Coronary artery (tissue), 2 donors: ENCODE results near the gene EML4.

Experiments
- DNase-seq: peaks from one replicate; pipeline ENCODE4 v3.0.0-alpha.2; 2017; ENCODE audit warnings: low spot score
- H3K27ac ChIP-seq, 2 donors: fragments of 200-600 bp; sonication (generic); one replicate each; pipeline ENCODE4 v1.5.1; 2016 to 2019
- H3K4me3 ChIP-seq: fragments of 200-600 bp; sonication (generic); 2 replicates; pipeline ENCODE4 v1.5.1; 2016; ENCODE audit warnings: mild to moderate bottlenecking, moderate library complexity
- TF ChIP-seq, protein P1 (sequence below): fragments of 200-600 bp; sonication (generic); IDR thresholded peaks from one replicate; pipeline ENCODE4 v1.5.1; 2019; ENCODE audit warnings: antibody characterized with exemption

The EML4 gene

DNA sequence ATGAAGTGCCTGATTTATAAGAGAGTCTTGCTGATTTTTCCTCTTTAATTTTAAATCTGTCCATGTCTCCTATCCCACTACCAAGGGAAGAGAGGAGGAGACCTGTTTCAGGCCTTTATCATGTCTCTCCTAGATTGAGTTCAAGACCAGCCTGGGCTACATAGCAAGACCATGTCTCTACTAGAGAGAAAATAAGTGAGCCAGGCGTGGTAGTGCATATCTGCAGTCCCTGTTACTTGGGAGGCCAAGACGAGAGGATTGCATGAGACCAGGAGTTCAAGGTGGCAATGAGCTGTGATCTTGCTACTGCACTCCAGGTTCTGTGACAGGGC is 20.0 kb downstream of the EML4 start:
- Histone ChIP-seq H3K4me3 (no peak overlapping the region), H3K27ac (no peak overlapping the region)
- TF ChIP-seq, protein P1, sequence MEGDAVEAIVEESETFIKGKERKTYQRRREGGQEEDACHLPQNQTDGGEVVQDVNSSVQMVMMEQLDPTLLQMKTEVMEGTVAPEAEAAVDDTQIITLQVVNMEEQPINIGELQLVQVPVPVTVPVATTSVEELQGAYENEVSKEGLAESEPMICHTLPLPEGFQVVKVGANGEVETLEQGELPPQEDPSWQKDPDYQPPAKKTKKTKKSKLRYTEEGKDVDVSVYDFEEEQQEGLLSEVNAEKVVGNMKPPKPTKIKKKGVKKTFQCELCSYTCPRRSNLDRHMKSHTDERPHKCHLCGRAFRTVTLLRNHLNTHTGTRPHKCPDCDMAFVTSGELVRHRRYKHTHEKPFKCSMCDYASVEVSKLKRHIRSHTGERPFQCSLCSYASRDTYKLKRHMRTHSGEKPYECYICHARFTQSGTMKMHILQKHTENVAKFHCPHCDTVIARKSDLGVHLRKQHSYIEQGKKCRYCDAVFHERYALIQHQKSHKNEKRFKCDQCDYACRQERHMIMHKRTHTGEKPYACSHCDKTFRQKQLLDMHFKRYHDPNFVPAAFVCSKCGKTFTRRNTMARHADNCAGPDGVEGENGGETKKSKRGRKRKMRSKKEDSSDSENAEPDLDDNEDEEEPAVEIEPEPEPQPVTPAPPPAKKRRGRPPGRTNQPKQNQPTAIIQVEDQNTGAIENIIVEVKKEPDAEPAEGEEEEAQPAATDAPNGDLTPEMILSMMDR = no peak
- no peak for DNase-seq

GRCh38 chr2:42190191-42190590 is 21.0 kb downstream of the EML4 start:
- Histone ChIP-seq H3K4me3 (no peak overlapping the region), H3K27ac (no peak overlapping the region)
- DNase-seq = no peak
- TF ChIP-seq, protein P1 = no peak

GRCh38 chr2:42191285-42192009 is 22.3 kb downstream of the EML4 start:
- no peak overlapping the region for H3K27ac ChIP-seq
- TF ChIP-seq, protein P1 = no peak
- DNase-seq = no peak
- no peak overlapping the region for H3K4me3 ChIP-seq

DNA sequence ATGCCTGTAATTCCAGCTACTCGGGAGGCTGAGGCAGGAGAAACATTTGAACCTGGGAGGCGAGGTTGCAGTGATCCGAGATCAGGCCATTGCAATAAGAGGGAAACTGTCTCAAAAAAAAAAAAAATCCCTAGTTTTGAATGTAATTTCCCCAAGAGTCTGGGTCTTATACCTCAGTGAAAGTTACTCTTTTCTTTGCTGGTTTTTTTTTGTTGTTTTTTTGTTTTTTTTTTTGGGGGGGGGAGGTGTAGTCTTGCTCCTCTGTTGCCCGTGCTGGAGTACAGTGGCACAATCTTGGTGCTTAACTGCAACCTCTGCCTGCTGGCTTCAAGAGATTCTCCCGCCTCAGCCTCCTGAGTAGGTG is 22.8 kb downstream of the EML4 start:
- Histone ChIP-seq H3K4me3 (no peak overlapping the region), H3K27ac (no peak overlapping the region)
- DNase-seq = no peak
- TF ChIP-seq, protein P1 = no peak

DNA sequence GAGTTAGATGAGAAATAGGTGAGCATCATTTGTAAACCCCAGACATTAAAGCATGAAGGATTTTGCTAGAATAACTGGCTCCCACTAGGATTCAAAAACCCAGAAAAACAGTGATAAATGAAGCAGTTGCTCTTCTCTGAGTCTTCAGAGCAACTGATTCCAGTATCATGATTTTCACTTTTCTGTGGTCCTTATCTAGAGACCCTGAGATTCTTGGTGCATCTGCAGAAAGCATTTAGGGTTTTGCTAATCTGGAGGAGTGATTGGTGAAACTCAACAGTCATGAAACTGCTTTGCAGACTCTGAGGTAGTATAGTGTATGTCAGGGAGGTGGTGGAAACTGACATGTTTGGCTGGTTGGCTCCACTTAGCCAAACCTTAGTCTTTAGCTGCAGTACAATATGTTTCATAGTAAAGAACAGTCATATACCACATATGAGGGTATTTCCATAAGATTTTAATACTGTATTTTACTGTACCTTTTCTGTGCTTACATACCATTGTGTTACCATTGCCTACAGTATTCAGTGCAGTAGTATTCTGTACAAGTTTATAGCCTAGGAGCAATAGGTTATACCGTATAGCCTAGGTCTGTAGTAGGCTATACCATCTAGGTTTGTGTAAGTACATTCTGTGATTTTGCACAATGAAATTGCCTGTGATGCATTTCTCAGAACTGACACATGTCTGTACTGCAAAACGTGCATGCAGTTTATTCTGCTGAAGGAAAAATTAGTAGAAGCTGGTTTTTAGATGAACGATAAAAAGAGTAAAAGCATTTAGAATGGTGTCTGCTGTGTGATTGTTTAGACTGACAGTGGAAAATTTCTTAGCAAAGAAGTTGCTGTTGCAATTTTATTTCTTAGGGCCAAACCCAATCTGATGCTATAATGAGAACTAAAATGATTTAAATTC is 23.8 kb downstream of the EML4 start:
- no peak for DNase-seq
- no peak overlapping the region for H3K27ac ChIP-seq
- TF ChIP-seq, protein P1 = no peak
- no peak overlapping the region for H3K4me3 ChIP-seq

DNA sequence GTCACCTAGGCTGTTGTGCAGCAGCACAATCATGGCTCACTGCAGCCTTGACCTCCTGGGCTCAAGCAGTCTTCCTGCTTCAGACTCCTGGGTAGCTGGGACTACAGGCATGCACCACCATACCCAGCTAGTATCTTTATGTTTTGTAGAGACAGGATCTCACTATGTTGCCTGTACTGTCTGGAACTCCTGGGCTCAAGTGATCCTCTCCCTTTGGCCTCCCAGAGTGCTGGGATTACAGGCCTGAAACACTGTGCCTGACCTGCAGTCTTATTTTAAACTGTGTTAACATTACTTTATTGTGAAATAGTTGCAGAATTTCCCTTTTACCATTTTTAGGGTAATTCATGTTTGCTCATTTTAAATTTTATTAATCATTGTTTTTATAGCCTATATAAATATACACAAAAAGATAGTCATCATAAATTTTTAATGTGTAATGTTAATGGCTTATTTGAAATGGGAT is 24.6 kb downstream of the EML4 start:
- Histone ChIP-seq H3K27ac (no peak overlapping the region), H3K4me3 (no peak overlapping the region)
- DNase-seq = no peak
- TF ChIP-seq, protein P1 = no peak

DNA sequence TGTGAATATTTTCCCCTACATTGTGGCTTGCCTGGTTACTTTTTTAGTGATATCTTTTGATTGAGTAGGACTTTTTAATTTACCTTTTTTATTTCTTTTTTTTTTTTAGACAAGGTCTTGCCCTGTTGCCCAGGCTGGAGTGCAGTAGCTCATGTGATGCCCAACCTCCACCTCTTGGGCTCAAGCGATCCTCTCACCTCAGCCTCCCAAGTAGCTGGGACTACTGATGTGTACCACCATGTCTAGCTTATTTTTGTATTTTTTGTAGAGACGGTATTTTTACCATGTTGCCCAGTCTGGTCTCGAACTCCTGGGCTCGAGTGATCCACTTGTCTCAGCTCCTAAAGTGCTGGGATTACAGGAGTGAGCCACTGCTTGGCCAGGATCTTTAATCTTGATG is 25.3 kb downstream of the EML4 start:
- TF ChIP-seq, protein P1 = no peak
- H3K4me3 ChIP-seq = no peak overlapping the region
- H3K27ac ChIP-seq = no peak overlapping the region
- no peak for DNase-seq
